Keratinocyte (primary cell): ENCODE results near the gene ALG2. TPM values are rescaled to one million over a fixed set of nuclear protein-coding genes. Genes with fewer than 3 reads are reported as not detected.

Experiments
- DNase-seq: peaks from one replicate; pipeline ENCODE4 v3.0.0-alpha.2; 2011; ENCODE audit warnings: low read depth, missing footprints, low spot score
- FAIRE-seq: peaks from 2 replicates; lab custom pipeline; 2011; peaks lifted over from hg19 to GRCh38; lab: Jason Lieb, UNC
- H2AFZ ChIP-seq: 2 replicates; pipeline ENCODE4 v1.6.0; 2012; ENCODE audit warnings: low read length, control low read depth, inconsistent platforms; ENCODE audit not compliant: control insufficient read depth
- H3K27ac ChIP-seq: 2 replicates; pipeline ENCODE4 v1.5.1; 2011; ENCODE audit warnings: low read length; ENCODE audit not compliant: control insufficient read depth, insufficient read depth
- H3K27me3 ChIP-seq: 3 replicates; pipeline ENCODE4 v1.6.0; 2011; ENCODE audit warnings: low read length; ENCODE audit not compliant: control insufficient read depth, insufficient read depth; ENCODE audit errors: extremely low read depth
- H3K36me3 ChIP-seq, 2 experiments: 2 replicates in 1 of 2; 3 replicates in 1 of 2; pipeline ENCODE4 v1.5.1; 2011; ENCODE audit warnings: low read length in 2 of 2, mild to moderate bottlenecking in 1 of 2; ENCODE audit not compliant: control insufficient read depth in 2 of 2, insufficient read depth in 2 of 2; ENCODE audit errors: extremely low read depth in 1 of 2
- H3K4me1 ChIP-seq: 3 replicates; pipeline ENCODE4 v1.5.1; 2011; ENCODE audit warnings: low read length; ENCODE audit not compliant: control insufficient read depth, insufficient read depth; ENCODE audit errors: extremely low read depth
- H3K4me2 ChIP-seq: 3 replicates; pipeline ENCODE4 v1.6.0; 2011; ENCODE audit warnings: low read depth, low read length; ENCODE audit not compliant: control insufficient read depth, insufficient read depth; ENCODE audit errors: extremely low read depth
- H3K4me3 ChIP-seq, 3 experiments: fragments of 200-600 bp in 1 of 3; sonication (generic) in 1 of 3; 2 replicates in 2 of 3; 3 replicates in 1 of 3; pipeline ENCODE4 v1.5.1; 2011 to 2016; ENCODE audit warnings: low read length in 3 of 3, mild to moderate bottlenecking in 3 of 3, control low read depth in 2 of 3, inconsistent platforms in 1 of 3, low read depth in 1 of 3, mixed read lengths in 1 of 3, mixed run types in 1 of 3, moderate library complexity in 1 of 3; ENCODE audit not compliant: control insufficient read depth in 2 of 3, insufficient read depth in 2 of 3; ENCODE audit errors: extremely low read depth in 1 of 3
- H3K79me2 ChIP-seq: 2 replicates; pipeline ENCODE4 v1.6.0; 2012; ENCODE audit warnings: low read length; ENCODE audit not compliant: control insufficient read depth, insufficient read depth
- H3K9ac ChIP-seq: 3 replicates; pipeline ENCODE4 v1.6.0; 2011; ENCODE audit warnings: low read length; ENCODE audit not compliant: control insufficient read depth, insufficient read depth; ENCODE audit errors: extremely low read depth
- H3K9me1 ChIP-seq: 3 replicates; pipeline ENCODE4 v1.6.0; 2011; ENCODE audit warnings: low read length; ENCODE audit not compliant: control insufficient read depth, insufficient read depth; ENCODE audit errors: extremely low read depth
- H3K9me3 ChIP-seq: 2 replicates; pipeline ENCODE4 v1.5.1; 2012; ENCODE audit warnings: low read depth, low read length; ENCODE audit not compliant: control insufficient read depth
- H4K20me1 ChIP-seq: 3 replicates; pipeline ENCODE4 v1.6.0; 2011; ENCODE audit warnings: low read length; ENCODE audit not compliant: control insufficient read depth, insufficient read depth; ENCODE audit errors: extremely low read depth
- EZH2 ChIP-seq: IDR thresholded peaks from one replicate; pipeline ENCODE4 v1.6.1; 2012; ENCODE audit warnings: inconsistent platforms, mild to moderate bottlenecking, low read length, moderate library complexity
- dilution Hi-C: fragments of 300-500 bp; cut with MboI; formaldehyde crosslinking; loops from one replicate; pipeline ENCODE4 v1.7.0; 2020; ENCODE audit warnings: low sequenced_read_pairs; ENCODE audit not compliant: extremely low pct_ligation_motif_present
- polyA plus RNA-seq, 5 experiments: library from polyadenylated mRNA; depleted of rRNA in 3 of 5; stranded (reverse) in 3 of 5; stranded (forward) in 1 of 5; unstranded in 1 of 5; fragments of >200 nt; gene quantifications; 1 replicate in 1 of 5; 2 replicates in 3 of 5; 3 replicates in 1 of 5; pipeline versions ENCODE4 v1.2.1 to v1.2.3, GENCODE V29; 2011 to 2012; ENCODE audit warnings: missing spikeins in 2 of 5, low read depth in 1 of 5, low replicate concordance in 1 of 5
- TF ChIP-seq, protein P1 (sequence below), 3 experiments: IDR thresholded peaks in 1 of 3; conservative IDR thresholded peaks in 1 of 3; optimal IDR thresholded peaks in 1 of 3; 2 replicates in 2 of 3; 3 replicates in 1 of 3; pipeline versions ENCODE3 to v1.5.1; 2011; ENCODE audit warnings: low read length in 3 of 3, mild to moderate bottlenecking in 3 of 3, moderate library complexity in 2 of 3, control low read depth in 1 of 3, inconsistent platforms in 1 of 3; ENCODE audit not compliant: insufficient read depth in 2 of 3; ENCODE audit errors: extremely low read depth in 1 of 3

The ALG2 gene
- polyA plus RNA-seq, 1 donor (not counting 4 experiments of a cell fraction or from before 2014, with no cell fraction given) = 57.1 TPM

DNA sequence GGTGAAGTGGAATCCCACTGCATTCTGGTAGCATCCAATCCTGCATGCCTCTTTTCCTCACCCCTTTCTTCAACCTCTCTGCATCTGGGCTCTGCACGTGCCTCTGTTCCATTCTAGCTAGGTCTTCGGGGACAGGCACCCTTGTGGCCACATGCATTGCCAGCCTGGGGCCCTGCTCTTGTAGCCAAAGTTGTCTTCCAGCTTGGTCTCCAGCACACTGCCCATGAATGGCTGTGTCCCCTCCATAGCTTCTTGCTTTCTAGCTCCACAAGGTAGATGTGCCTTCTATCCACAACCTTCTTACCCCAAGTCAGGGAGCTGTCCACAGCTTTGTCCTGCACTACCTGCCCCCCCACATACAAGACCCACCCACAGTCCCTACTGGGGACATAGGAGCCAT, 32.6 kb downstream of the ALG2 start:
- no peak overlapping the region for H2AFZ ChIP-seq
- H3K9me3 ChIP-seq = no peaks in the 10 kb centered on the region
- no peaks in the 10 kb centered on the region for H4K20me1 ChIP-seq
- H3K36me3 ChIP-seq = no peaks in the 10 kb centered on the region
- no peaks in the 10 kb centered on the region for H3K79me2 ChIP-seq
- H3K4me1 ChIP-seq = peaks cover 2% of the 10 kb centered on the region
- peaks cover 14% of the 10 kb centered on the region for H3K27me3 ChIP-seq
- H3K4me2 ChIP-seq = no peak overlapping the region
- no peak overlapping the region for H3K9ac ChIP-seq
- dilution Hi-C loops = no loop called here
- H3K4me3 ChIP-seq = no peak overlapping the region
- no peak for DNase-seq
- FAIRE-seq = no peak
- TF ChIP-seq EZH2 = no peak
- peaks cover 3% of the 10 kb centered on the region for H3K9me1 ChIP-seq
- H3K27ac ChIP-seq = no peak overlapping the region

DNA sequence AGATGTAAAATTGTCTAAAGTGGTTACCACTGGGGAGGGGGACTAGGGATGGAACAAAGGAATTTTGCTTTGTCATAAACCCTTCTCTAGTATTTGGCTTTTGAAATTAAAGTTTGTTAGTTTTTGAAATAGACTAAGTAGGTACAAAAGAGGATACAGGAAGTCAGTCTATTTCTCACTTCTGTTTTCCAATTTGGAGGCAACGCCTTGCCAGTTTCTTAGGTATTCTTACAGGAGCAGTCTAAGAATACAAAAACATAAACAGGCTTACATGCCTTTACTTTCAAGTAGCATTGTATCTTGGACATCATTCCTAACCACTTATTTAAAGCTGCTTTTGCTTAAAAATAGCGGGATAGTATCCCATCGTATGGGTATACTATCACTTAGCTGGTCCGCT, 34.4 kb downstream of the ALG2 start:
- peaks cover 14% of the 10 kb centered on the region for H3K27me3 ChIP-seq
- H3K4me2 ChIP-seq = no peak overlapping the region
- TF ChIP-seq, protein P1, sequence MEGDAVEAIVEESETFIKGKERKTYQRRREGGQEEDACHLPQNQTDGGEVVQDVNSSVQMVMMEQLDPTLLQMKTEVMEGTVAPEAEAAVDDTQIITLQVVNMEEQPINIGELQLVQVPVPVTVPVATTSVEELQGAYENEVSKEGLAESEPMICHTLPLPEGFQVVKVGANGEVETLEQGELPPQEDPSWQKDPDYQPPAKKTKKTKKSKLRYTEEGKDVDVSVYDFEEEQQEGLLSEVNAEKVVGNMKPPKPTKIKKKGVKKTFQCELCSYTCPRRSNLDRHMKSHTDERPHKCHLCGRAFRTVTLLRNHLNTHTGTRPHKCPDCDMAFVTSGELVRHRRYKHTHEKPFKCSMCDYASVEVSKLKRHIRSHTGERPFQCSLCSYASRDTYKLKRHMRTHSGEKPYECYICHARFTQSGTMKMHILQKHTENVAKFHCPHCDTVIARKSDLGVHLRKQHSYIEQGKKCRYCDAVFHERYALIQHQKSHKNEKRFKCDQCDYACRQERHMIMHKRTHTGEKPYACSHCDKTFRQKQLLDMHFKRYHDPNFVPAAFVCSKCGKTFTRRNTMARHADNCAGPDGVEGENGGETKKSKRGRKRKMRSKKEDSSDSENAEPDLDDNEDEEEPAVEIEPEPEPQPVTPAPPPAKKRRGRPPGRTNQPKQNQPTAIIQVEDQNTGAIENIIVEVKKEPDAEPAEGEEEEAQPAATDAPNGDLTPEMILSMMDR (optimal IDR thresholded peaks at IDR 0.05 in 1 of 3, IDR thresholded peaks at IDR 0.05 in 1 of 3, conservative IDR thresholded peaks at IDR 0.05 in 1 of 3; ENCODE audit: extremely low read depth in 1 of 3, insufficient read depth in 2 of 3, low read length in 3 of 3) = no peak
- no peak for TF ChIP-seq EZH2
- H3K27ac ChIP-seq = no peak overlapping the region
- H3K9me1 ChIP-seq = no peaks in the 10 kb centered on the region
- peaks cover 2% of the 10 kb centered on the region for H3K4me1 ChIP-seq
- no peak overlapping the region for H3K4me3 ChIP-seq
- no peak for DNase-seq
- no peak overlapping the region for H2AFZ ChIP-seq
- dilution Hi-C loops = no loop called here
- H3K79me2 ChIP-seq = no peaks in the 10 kb centered on the region
- H3K36me3 ChIP-seq = no peaks in the 10 kb centered on the region
- no peak overlapping the region for H3K9ac ChIP-seq
- FAIRE-seq = no peak
- no peaks in the 10 kb centered on the region for H3K9me3 ChIP-seq
- H4K20me1 ChIP-seq = no peaks in the 10 kb centered on the region

DNA sequence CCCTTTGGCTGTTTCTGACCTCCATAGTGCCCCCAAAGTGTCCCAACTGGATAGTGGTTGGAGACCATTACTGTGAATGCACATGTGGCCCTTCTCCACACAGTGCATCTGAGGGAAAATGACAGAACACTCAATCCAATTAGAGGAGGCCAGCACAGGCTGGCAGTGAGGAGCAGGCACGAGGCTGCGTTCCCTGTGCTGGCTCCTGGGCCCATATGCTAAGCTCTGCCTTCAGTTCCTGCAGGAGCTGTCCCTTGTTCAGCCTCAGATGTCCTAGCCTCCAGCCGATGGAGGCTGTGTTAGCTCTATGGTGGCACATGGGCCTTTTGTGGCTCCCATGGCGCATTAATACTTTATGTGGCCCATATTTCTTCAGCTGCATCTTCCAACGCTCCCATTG, 35.8 kb downstream of the ALG2 start:
- no peak for DNase-seq
- peaks cover 10% of the 10 kb centered on the region for H3K27me3 ChIP-seq
- H3K4me2 ChIP-seq = no peak overlapping the region
- no peak for TF ChIP-seq EZH2
- TF ChIP-seq, protein P1 (optimal IDR thresholded peaks at IDR 0.05 in 1 of 3, IDR thresholded peaks at IDR 0.05 in 1 of 3, conservative IDR thresholded peaks at IDR 0.05 in 1 of 3; ENCODE audit: extremely low read depth in 1 of 3, insufficient read depth in 2 of 3, low read length in 3 of 3) = no peak
- FAIRE-seq = no peak
- no peak overlapping the region for H2AFZ ChIP-seq
- no peaks in the 10 kb centered on the region for H3K79me2 ChIP-seq
- no peak overlapping the region for H3K27ac ChIP-seq
- peaks cover 2% of the 10 kb centered on the region for H3K4me1 ChIP-seq
- H4K20me1 ChIP-seq = no peaks in the 10 kb centered on the region
- H3K9ac ChIP-seq = no peak overlapping the region
- dilution Hi-C loops = no loop called here
- H3K9me3 ChIP-seq = no peaks in the 10 kb centered on the region
- H3K4me3 ChIP-seq = no peak overlapping the region
- H3K9me1 ChIP-seq = no peaks in the 10 kb centered on the region
- H3K36me3 ChIP-seq = no peaks in the 10 kb centered on the region
